DOHH2 (cell line): ENCODE results near the gene HES7.

ENCODE experiments used
- CTCF ChIP-seq: fragments of 200-600 bp; sonication (generic); IDR thresholded peaks from one replicate; pipeline ENCODE4 v1.5.1; 2014; ENCODE audit warnings: antibody characterized with exemption, mild to moderate bottlenecking, low read depth, low read length; ENCODE audit not compliant: poor library complexity, severe bottlenecking
- EZH2phosphoT487 ChIP-seq: fragments of 200-600 bp; sonication (generic); IDR thresholded peaks from 2 replicates; pipeline ENCODE4 v1.6.1; 2017; ENCODE audit warnings: borderline replicate concordance, mild to moderate bottlenecking, antibody characterized with exemption, low read length, moderate library complexity, mixed read lengths

GRCh38 chr17:8128125-8128784 is 4.3 kb upstream of the HES7 start:
- TF ChIP-seq CTCF (no peak), EZH2phosphoT487 (no peak)
